NAMALWA (cell line): Measurements from ENCODE around the gene GRID1.
"Not testable (repeated sequence)": the region's sequence is repeated elsewhere in the genome, so short reads cannot be mapped to it uniquely, and the experiment has no call there.

ENCODE experiments used
- DNase-seq: peaks from one replicate; pipeline ENCODE4 v3.0.0-alpha.2; 2015; ENCODE audit warnings: low spot score

The GRID1 gene

GRCh38 chr10:86188796-86189558 is 177.6 kb downstream of the GRID1 start:
- DNase-seq: no peak

GRCh38 chr10:86188326-86188725 is 178.3 kb downstream of the GRID1 start:
- no peak for DNase-seq

- no peak for DNase-seq
These were observed 178.9 kb downstream of the GRID1 start for GRCh38 chr10:86187499-86188239.

- no peak for DNase-seq
These were observed 180.0 kb downstream of the GRID1 start for GRCh38 chr10:86186633-86187032.

- DNase-seq: no peak
These were observed 184.0 kb downstream of the GRID1 start for GRCh38 chr10:86182595-86182994.

GRCh38 chr10:86182150-86182549 is 184.4 kb downstream of the GRID1 start:
- no peak for DNase-seq

- no peak for DNase-seq
These were observed 185.7 kb downstream of the GRID1 start for GRCh38 chr10:86180861-86181260.

- DNase-seq: no peak
These were observed 186.6 kb downstream of the GRID1 start for GRCh38 chr10:86179961-86180360.

GRCh38 chr10:86179153-86179524 is 187.5 kb downstream of the GRID1 start:
- no peak for DNase-seq

GRCh38 chr10:86178401-86179152 is 188.0 kb downstream of the GRID1 start:
- DNase-seq: peak; percentile 13

- DNase-seq: no peak
These were observed 188.9 kb downstream of the GRID1 start for GRCh38 chr10:86177537-86178155.

GRCh38 chr10:86176850-86177536 is 189.6 kb downstream of the GRID1 start:
- no peak for DNase-seq

- DNase-seq: not testable (repeated sequence)
These were observed 191.1 kb downstream of the GRID1 start for GRCh38 chr10:86175476-86175875.

- no peak for DNase-seq
These were observed 194.3 kb downstream of the GRID1 start for GRCh38 chr10:86172301-86172700.

- DNase-seq: peak; percentile 13
These were observed 196.1 kb downstream of the GRID1 start for GRCh38 chr10:86170255-86171108.

GRCh38 chr10:86169506-86170254 is 196.9 kb downstream of the GRID1 start:
- no peak for DNase-seq

GRCh38 chr10:86169066-86169465 is 197.5 kb downstream of the GRID1 start:
- no peak for DNase-seq

GRCh38 chr10:86168256-86168655 is 198.3 kb downstream of the GRID1 start:
- DNase-seq: no peak

- DNase-seq: no peak
These were observed 198.8 kb downstream of the GRID1 start for GRCh38 chr10:86167762-86168128.

- DNase-seq: no peak
These were observed 199.4 kb downstream of the GRID1 start for GRCh38 chr10:86167121-86167761.
